HG03565 (cell line): ENCODE results near the gene OR2A25.

Experiments used
- ATAC-seq: cut with Tn5 transposase; IDR thresholded peaks from one replicate; pipeline ENCODE4 v1.9.1; 2021; ENCODE audit warnings: mild to moderate bottlenecking, moderate library complexity; ENCODE audit not compliant: unreplicated experiment

Gene OR2A25

DNA sequence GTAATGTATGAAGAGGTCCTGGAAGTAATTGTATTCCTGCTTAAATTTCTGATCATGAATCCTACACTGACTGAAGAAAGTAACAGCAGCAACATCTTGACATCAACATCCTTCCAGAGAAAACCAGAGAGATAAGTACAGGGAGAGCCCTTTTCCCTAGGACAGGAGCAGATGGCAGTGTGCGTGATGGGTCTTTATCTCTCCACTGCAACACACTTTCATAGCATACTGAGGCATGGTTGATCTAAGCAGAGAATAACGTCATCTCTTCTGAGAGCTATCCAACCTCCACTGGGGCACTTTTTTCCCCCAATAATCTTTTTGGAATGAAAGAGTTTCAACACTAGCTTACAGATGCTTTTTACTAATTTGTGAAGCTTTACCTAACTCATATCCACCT, 342 bp downstream of the OR2A25 start:
- no peak for ATAC-seq

GRCh38 chr7:144074374-144074773, 4.8 kb downstream of the OR2A25 start:
- no peak for ATAC-seq

- ATAC-seq, result no peak
Observed at GRCh38 chr7:144085978-144086377, 16.4 kb downstream of the OR2A25 start, which contains the start of gene OR2A12. TSS of gene OR2A12 (plus strand) at chr7:144086278. CDS start at chr7:144095108, 8,830 bp downstream.

DNA sequence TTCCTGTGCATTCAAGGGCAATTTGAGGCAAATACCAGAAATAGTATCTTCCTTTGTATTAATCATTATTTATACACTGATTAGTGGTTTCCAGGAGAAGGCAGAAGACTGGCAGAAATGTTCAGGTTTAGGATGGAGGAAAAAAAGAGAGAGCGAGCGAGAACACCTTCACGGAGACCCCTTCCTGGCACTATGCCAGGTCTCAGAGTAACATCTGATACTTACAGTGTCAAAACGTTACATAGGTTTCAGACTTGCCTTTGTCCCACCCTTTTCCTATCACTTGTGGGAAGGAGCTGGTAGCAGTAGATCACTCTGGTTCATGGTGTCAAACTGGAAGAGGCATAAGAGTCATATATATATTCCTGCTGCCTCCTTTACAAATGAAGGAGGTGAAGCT, 17.1 kb downstream of the OR2A25 start:
- no peak for ATAC-seq

DNA sequence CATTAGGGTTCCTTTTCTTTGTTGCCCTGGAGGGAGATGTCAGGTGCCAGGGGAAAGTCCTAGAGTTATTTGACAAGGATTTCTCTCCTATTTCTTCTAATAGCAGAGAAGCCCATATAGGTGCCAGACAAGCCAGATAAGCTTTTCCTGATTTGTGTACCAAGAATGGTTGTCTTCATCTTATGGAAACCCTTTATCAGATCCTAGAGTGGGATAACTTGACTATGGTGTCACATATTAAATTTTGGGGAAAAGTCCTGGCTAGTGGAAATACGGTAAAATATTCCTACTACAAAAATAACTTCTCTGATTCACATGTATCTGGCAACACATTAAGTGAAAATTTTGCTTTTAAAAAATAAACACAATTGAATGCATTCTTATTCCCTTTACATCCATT, 17.6 kb downstream of the OR2A25 start:
- ATAC-seq, result no peak

DNA sequence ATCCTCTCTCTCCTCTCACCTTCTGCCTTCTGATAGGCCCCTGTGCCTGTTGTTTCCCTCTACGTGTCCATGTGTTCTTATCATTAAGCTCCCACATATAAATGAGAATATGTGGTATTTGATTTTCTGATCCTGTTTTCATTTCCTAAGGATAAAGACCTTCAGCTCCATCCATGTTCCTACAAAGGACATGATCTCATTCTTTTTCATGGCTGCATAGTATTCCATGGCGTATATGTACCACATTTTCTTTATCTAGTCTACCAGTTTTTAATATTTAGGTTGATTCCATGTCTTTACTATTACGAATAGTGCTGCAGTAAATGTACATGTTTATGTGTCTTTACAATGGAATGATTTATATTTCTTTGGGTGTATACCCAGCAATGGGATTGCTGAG, 21.1 kb downstream of the OR2A25 start:
- ATAC-seq, result no peak

DNA sequence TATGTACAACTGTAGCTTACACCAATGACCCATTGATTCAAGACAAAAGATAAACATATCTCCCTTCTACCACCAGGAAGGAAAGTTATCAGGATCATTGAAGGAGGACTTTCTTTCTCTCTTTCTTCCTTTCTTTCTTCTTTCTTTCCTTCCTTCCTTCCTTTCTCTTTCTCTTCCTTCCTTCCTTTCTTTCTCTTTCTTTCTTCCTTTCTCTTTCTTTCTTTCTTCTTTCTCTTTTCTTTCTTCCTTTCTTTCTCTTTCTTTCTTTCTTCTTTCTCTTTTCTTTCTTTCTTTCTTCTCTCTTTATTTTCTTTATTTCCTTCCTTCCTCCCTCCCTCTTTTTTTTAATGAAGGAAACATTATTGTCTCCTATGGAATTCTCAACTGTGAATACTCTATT, 29.2 kb downstream of the OR2A25 start:
- ATAC-seq, result no peak

- no peak for ATAC-seq
Observed at GRCh38 chr7:144100607-144101006, 31.0 kb downstream of the OR2A25 start.

DNA sequence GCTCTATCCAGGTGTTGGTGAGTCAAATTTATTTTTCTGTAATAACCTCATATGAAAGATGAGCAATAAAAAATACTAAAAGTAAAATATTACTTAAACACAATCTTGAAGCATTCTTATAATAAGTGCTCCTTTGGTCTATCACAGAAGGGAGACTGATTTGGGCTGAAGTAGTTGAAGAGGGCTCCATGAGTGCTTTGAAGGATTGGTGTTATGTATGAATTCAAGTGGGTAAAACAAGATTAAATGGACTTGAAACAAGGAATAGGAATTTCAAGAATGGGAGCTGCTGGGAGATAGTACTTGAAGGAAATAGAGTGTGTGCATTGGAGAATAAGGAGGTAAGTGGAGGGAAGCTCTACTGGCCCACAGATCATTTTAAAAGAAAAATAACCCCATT, 32.4 kb downstream of the OR2A25 start:
- no peak for ATAC-seq

GRCh38 chr7:144105211-144105610, 35.6 kb downstream of the OR2A25 start:
- no peak for ATAC-seq

DNA sequence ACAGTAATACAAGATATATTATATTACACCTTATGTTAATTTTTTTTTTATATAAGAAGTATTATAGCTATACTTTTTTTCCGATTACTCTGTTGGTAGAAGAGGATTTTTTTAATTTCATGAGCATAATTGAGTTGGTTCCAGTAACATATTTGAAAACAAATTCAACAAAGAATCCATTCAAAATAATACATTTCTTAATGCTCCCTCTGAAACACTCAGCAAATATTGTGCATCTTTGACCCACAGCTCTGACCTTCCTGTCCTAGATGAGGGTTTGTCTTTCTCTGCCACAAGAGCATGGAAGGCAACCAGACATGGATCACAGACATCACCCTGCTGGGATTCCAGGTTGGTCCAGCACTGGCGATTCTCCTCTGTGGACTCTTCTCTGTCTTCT, 39.7 kb downstream of the OR2A25 start, which contains the start of gene OR2A2:
TSS of gene OR2A2 (plus strand) at position 301 of the 400 bp plus-strand sequence. CDS start at position 301, 0 bp downstream.
- ATAC-seq, result no peak

DNA sequence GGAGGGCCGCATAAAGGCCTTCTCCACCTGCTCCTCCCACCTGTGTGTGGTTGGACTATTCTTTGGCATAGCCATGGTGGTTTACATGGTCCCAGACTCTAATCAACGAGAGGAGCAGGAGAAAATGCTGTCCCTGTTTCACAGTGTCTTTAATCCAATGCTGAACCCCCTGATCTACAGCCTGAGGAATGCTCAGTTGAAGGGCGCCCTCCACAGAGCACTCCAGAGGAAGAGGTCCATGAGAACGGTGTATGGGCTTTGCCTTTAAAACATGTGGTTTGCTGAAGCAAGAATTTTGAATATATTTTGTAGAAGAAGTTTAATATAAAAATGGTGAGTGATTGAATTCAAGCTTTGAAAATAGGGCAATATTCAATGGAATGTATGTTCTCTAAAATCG, 40.7 kb downstream of the OR2A25 start:
- no peak for ATAC-seq

- no peak for ATAC-seq
Observed at GRCh38 chr7:144113651-144114050, 44.0 kb downstream of the OR2A25 start.

DNA sequence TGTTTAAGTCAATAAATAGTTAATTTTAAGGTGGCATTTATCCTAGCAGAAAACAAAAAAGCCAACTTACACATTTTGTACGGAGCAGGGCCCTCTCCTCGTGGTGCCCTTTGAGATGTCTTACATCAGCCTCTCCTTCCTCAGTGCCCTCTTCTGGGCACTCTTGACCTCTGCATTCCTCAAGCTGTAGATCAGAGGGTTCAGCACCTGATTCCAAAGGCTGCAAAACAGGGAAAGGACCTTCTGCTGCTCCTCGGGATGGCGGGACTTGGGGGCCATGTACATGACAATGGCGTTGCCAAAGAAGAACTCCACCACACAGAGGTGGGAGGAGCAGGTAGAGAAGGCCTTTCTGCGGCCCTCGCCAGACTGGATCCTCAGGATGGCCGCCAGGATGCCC, 48.7 kb downstream of the OR2A25 start:
- no peak for ATAC-seq

GRCh38 chr7:144122876-144123275, 53.3 kb downstream of the OR2A25 start, which contains the start of gene OR2A14:
TSS of gene OR2A14 (plus strand) at chr7:144123176. CDS start at chr7:144129113, 5,937 bp downstream.
- ATAC-seq, result no peak
